Activated T-cell treated with anti-CD3 and anti-CD28 coated beads for 1 hour (primary cell): ENCODE measurements around the gene GVQW3.

Experiments
- DNase-seq: peaks from one replicate; pipeline ENCODE4 v3.0.0-alpha.2; 2020; ENCODE audit warnings: low read depth

Gene GVQW3

GRCh38 chr11:76445121-76446084 lies 64.3 kb downstream of the GVQW3 start:
- DNase-seq = peak; percentile 17

- no peak for DNase-seq
Measured at GRCh38 chr11:76448506-76448905, 67.4 kb downstream of the GVQW3 start.

GRCh38 chr11:76453248-76453647 lies 72.1 kb downstream of the GVQW3 start:
- no peak for DNase-seq

- DNase-seq = no peak
Measured at GRCh38 chr11:76455331-76455730, 74.2 kb downstream of the GVQW3 start.

GRCh38 chr11:76455931-76456330 lies 74.8 kb downstream of the GVQW3 start:
- no peak for DNase-seq

- DNase-seq = no peak
Measured at GRCh38 chr11:76456571-76456970, 75.4 kb downstream of the GVQW3 start.
